Gastrocnemius medialis (tissue), 4 donors: ENCODE data around the gene NR4A1.

Experiments
- CTCF ChIP-seq, 5 experiments: fragments of 450-650 bp in 3 of 5; fragments of 200-600 bp in 2 of 5; sonication (generic) in 2 of 5; IDR thresholded peaks in 4 of 5; conservative IDR thresholded peaks in 1 of 5; 1 replicate in 4 of 5; 2 replicates in 1 of 5; pipeline ENCODE4 v1.5.1; 2016 to 2019; ENCODE audit warnings: antibody characterized with exemption in 5 of 5, mild to moderate bottlenecking in 3 of 5, moderate library complexity in 3 of 5
- POLR2A ChIP-seq, 2 donors: fragments of 450-650 bp; IDR thresholded peaks; one replicate each; pipeline ENCODE4 v1.6.1; 2017; ENCODE audit warnings: antibody characterized with exemption in 2 of 2, mild to moderate bottlenecking in 2 of 2, moderate library complexity in 2 of 2

GRCh38 chr12:52090291-52090690 is 39.0 kb downstream of the NR4A1 start:
- TF ChIP-seq CTCF (IDR thresholded peaks at IDR 0.05 in 4 of 5, conservative IDR thresholded peaks at IDR 0.05 in 1 of 5): no peak
- no peak for TF ChIP-seq POLR2A (IDR thresholded peaks at IDR 0.05)
